ENCODE measurements around the gene KLK6. TPM values are rescaled to one million over a fixed set of nuclear protein-coding genes. Genes with fewer than 3 reads are reported as not detected.
"Not testable (repeated sequence)": the region's sequence is repeated elsewhere in the genome, so short reads cannot be mapped to it uniquely, and the experiment has no call there.

The KLK6 gene
- total and polyA plus RNA-seq, 2 experiments from 2014 or later = 0.30 to 2.5 TPM

GRCh38 chr19:50978772-50979390, 9.5 kb upstream of the KLK6 start:
- no peaks in the 10 kb centered on the region for H3K36me3 ChIP-seq
- H3K4me1 ChIP-seq (ENCODE audit: low read depth) = no peaks in the 10 kb centered on the region
- no peak for TF ChIP-seq CTCF (IDR thresholded peaks at IDR 0.05; ENCODE audit: low read depth, low read length)
- DNase-seq (ENCODE audit: low read depth in 1 of 2, low spot score in 1 of 2) = no peak
- peaks cover 9% of the 10 kb centered on the region for H3K27me3 ChIP-seq
- H3K27ac ChIP-seq = no peak overlapping the region
- H3K9me3 ChIP-seq (ENCODE audit: low read depth) = no peaks in the 10 kb centered on the region
- H3K4me3 ChIP-seq = no peak overlapping the region

GRCh38 chr19:50977626-50978025, 8.2 kb upstream of the KLK6 start:
- no peak for DNase-seq (ENCODE audit: low read depth in 1 of 2, low spot score in 1 of 2)
- no peaks in the 10 kb centered on the region for H3K36me3 ChIP-seq
- H3K4me1 ChIP-seq (ENCODE audit: low read depth) = no peaks in the 10 kb centered on the region
- no peak overlapping the region for H3K4me3 ChIP-seq
- no peaks in the 10 kb centered on the region for H3K9me3 ChIP-seq (ENCODE audit: low read depth)
- TF ChIP-seq CTCF (IDR thresholded peaks at IDR 0.05; ENCODE audit: low read depth, low read length) = no peak
- H3K27me3 ChIP-seq = peaks cover 3% of the 10 kb centered on the region
- H3K27ac ChIP-seq = no peak overlapping the region

GRCh38 chr19:50975766-50976165, 6.4 kb upstream of the KLK6 start:
- H3K36me3 ChIP-seq = no peaks in the 10 kb centered on the region
- no peak for TF ChIP-seq CTCF (IDR thresholded peaks at IDR 0.05; ENCODE audit: low read depth, low read length)
- H3K4me3 ChIP-seq = no peak overlapping the region
- no peaks in the 10 kb centered on the region for H3K9me3 ChIP-seq (ENCODE audit: low read depth)
- no peaks in the 10 kb centered on the region for H3K4me1 ChIP-seq (ENCODE audit: low read depth)
- no peak overlapping the region for H3K27ac ChIP-seq
- no peaks in the 10 kb centered on the region for H3K27me3 ChIP-seq
- DNase-seq (ENCODE audit: low read depth in 1 of 2, low spot score in 1 of 2) = no peak

GRCh38 chr19:50974702-50975556, 5.5 kb upstream of the KLK6 start:
- TF ChIP-seq CTCF (IDR thresholded peaks at IDR 0.05; ENCODE audit: low read depth, low read length) = no peak
- Histone ChIP-seq H3K4me1 (ENCODE audit: low read depth) (no peaks in the 10 kb centered on the region), H3K27me3 (no peaks in the 10 kb centered on the region), H3K9me3 (ENCODE audit: low read depth) (no peaks in the 10 kb centered on the region), H3K4me3 (no peak overlapping the region), H3K36me3 (no peaks in the 10 kb centered on the region), H3K27ac (no peak overlapping the region)
- DNase-seq (ENCODE audit: low read depth in 1 of 2, low spot score in 1 of 2) = no peak

GRCh38 chr19:50972795-50973376, 3.5 kb upstream of the KLK6 start:
- Histone ChIP-seq H3K27ac (no peak overlapping the region), H3K9me3 (ENCODE audit: low read depth) (no peaks in the 10 kb centered on the region), H3K4me1 (ENCODE audit: low read depth) (no peaks in the 10 kb centered on the region), H3K27me3 (no peaks in the 10 kb centered on the region), H3K36me3 (no peaks in the 10 kb centered on the region), H3K4me3 (no peak overlapping the region)
- no peak for DNase-seq (ENCODE audit: low read depth in 1 of 2, low spot score in 1 of 2)
- TF ChIP-seq CTCF (IDR thresholded peaks at IDR 0.05; ENCODE audit: low read depth, low read length) = no peak

- not testable (repeated sequence) for H3K36me3 ChIP-seq; H3K4me1 ChIP-seq (ENCODE audit: low read depth); H3K27ac ChIP-seq; H3K9me3 ChIP-seq (ENCODE audit: low read depth); DNase-seq (ENCODE audit: low read depth in 1 of 2, low spot score in 1 of 2); H3K4me3 ChIP-seq; H3K27me3 ChIP-seq
Observed at GRCh38 chr19:50969810-50970209, 419 bp upstream of the KLK6 start.

Data from cardiac muscle cell (in vitro differentiated cells and primary cell).